HG02973 (cell line): ENCODE data around the gene DUSP14.
"Not testable (repeated sequence)": the region's sequence is repeated elsewhere in the genome, so short reads cannot be mapped to it uniquely, and the experiment has no call there.

Experiments used
- ATAC-seq: cut with Tn5 transposase; IDR thresholded peaks from one replicate; pipeline ENCODE4 v1.9.1; 2021; ENCODE audit warnings: moderate library complexity; ENCODE audit not compliant: unreplicated experiment

The DUSP14 gene, protein sequence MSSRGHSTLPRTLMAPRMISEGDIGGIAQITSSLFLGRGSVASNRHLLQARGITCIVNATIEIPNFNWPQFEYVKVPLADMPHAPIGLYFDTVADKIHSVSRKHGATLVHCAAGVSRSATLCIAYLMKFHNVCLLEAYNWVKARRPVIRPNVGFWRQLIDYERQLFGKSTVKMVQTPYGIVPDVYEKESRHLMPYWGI

DNA sequence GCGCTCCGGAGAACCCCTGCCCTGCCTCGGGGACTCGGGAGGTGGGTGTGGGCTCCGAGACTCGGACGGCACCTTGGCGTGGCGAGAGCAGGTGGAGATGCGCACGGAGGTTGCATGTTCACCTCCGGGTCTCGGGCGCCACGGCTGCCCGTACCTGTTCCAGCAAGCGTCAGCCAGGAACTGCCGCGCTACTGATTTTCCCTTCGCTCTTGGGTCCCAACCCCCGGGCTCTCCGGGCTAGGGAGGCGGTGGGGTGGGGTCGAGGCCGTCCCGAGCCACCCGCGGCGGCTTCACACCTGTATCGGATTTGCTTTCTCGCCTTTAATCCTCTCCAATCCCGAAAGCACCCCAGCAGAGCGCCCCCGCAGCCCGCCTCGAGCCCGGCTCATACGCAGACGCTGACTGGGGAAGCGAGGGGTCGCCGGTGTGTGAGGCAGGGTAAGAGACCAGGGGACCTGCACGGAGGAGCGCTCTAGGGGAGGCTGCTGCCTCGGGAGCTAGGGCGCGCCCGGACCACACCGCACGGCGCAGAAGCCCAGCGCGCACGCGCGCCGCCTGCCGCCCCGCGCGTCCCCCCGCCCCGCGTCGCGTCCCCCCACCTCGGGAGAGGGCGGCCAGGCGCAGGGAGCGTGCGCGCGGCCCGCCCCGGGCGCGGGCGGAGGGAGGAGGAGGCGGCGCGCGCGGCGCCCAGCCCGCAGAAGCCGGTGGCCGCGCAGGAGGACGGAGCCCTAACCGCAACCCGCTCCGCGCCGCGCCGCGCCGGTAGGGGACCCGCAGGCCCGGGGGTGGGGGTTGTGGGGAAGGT lies at the start of gene DUSP14:
TSS of gene DUSP14 (plus strand) at position 695 of the 805 bp plus-strand sequence. CDS start 22,382 bp downstream, outside the sequence.
- ATAC-seq, result peak; percentile 56

DNA sequence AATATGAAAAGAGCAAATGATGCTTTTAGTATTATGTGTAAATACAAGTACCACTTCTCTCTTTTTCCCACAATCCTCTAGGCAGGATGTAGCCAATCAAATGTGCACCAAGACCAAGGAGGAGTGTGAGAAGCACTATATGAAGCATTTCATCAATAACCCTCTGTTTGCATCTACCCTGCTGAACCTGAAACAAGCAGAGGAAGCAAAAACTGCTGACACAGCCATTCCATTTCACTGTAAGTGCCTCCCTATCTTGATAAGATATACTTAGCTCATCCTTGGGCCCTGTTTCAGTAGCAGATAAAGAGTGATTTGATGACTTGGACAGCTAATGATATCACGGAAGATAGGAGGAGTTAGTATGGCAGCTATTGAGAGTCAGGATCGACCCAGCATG lies 49.3 kb upstream of the DUSP14 start:
- ATAC-seq, result no peak

DNA sequence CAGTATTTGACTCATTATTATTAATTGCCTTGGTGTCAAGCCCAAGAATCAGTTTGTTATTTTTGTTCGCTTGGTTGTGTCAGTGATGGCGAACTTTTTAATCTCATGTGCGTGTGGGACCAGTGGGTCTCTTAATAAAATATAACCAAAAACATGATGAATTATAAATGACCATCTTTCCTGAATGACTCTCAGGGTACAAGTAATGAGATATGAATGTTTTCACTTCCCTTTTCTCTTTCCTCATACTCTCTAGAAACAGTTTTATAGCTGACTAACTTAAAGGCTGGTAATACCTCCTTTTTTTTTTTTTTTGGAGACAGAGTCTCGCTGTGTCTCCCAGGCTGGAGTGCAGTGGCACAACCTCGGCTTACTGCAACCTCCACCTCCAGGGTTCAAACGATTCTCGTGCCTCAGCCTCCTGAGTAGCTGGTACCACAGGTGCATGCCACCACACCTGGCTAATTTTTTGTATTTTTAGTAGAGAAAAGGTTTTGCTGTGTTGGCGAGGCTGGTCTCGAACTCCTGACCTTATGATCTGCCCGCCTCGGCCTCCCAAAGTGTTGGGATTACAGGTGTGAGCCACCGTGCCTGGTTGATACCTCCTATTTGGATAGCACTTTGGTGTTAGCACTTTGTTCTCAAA lies 48.2 kb upstream of the DUSP14 start:
- not testable (repeated sequence) for ATAC-seq

DNA sequence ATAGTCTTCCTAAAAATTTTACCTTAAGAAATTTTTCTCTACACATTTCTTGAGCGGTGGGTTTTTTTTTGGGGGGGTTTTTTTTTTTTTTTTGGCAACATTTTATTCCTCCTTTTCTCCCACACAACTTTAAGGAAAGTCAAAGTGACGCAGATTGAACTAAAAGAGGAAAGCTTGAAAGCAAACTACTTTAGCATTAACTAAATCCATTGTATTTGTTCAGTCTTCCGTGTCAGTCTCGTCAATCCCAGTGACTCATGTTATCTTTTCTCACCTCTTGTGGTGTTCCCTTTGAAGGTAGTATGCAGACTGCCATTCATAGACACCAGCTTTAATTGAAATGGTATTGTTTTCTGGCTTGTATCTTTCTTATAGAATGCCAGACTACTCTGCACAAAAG lies 43.7 kb upstream of the DUSP14 start:
- no peak for ATAC-seq

DNA sequence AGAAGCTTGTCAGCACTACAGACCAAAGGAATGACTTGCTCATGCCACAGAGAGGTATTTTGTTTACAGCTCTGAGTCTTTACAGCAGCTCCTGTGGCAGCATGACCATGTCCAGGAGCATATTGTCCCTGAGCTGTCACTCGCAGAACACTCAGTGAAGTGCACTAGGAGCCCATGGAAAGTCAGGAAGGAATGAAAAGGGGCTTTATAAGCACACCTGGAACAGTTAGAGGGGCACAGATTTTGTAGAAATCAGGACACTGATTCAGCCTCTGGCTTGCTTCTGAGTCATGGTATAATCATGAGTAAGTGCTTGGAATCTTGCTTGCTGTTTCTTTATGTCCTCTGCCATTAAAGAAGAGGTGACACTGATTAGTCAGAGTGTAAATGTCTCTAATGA lies 42.0 kb upstream of the DUSP14 start:
- no peak for ATAC-seq

DNA sequence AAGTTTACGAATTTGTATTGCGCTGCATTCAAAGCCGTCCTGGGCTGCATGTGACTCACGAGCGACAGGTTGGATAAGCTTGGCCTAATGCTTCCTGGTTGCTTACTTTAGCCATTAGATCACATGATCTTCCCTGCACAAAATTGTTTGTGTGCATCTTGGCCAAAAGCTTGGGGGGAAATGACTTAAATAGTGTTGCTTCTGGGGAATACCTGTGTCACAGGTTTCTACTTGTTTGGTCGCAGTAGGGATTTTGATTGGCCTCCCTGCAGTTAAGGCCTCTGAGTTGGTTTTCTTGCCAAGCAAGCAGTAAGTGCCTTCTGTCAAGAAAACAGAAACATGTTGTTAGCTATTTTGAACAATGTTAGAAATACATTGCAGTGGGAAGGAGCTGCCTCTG lies 39.6 kb upstream of the DUSP14 start:
- no peak for ATAC-seq

DNA sequence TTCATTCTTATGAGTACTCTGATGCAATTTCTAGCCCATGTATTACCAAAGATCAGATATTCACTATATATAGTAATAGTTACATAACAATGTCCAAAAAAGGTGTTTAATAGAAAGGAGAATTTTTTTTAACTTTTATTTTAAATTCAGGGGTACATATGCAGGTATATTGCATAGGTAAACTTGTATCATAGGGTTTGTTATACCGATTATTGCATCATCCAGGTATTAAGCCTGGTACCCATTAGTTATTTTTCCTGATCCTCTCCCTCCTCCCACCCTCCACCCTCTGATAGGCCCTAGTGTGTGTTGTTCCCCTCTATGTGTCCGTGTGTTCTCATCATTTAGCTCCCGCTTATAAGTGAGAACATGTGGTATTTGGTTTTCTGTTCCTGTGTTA lies 31.9 kb upstream of the DUSP14 start:
- not testable (repeated sequence) for ATAC-seq

DNA sequence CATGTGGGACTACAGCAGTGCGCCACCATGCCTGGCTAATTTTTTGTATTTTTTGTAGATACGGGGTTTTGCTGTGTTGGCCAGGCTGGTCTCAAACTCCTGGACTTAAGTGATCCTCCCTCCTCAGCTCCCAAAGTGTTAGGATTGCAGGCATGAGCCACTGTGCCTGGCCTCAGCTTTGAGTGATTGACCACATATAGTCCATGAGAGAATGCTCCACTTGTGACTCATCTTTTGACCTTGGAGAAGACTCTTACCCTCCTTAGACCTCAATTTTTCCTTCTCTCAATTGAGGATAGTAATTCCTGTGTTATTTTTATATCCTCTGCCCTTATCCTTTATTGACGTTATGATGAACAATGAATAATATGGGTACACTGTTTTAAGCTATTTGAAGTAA lies 30.9 kb upstream of the DUSP14 start:
- no peak for ATAC-seq

DNA sequence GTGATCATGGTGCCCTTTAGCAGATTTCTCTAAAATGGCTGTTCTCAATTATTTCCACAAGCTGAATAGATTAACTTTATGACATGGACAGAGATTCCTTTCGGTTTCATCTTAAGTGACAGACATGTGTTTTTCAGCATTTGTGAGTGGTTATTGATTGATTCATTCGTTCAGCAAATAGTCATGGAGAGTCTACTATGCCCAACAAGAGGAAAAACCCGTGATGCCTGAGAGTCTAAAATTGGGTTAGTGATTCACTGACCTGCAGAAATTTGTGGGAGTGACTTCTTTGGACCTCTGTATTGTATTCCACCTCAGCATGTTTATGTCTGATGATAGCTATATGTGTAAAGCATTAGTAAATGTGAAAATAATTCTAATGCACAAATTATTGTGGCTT lies 28.0 kb upstream of the DUSP14 start:
- ATAC-seq, result no peak

DNA sequence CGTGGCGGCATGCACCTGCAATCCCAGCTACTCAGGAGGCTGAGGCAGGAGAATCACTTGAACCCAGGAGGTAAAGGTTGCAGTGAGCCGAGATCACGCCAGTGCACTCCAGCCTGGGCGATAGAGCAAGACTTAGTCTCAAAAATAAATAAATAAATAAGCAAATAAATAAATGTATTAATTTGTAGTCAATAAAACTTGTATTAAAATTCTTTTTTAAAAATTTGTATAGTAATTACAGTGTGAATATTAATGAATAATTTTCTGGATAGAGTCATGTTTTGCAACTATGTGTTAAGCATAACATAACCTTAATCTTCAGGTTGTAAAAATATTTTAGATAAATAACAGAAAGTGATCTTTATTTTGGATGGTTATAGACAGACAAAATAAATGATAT lies 27.2 kb upstream of the DUSP14 start:
- ATAC-seq, result no peak

DNA sequence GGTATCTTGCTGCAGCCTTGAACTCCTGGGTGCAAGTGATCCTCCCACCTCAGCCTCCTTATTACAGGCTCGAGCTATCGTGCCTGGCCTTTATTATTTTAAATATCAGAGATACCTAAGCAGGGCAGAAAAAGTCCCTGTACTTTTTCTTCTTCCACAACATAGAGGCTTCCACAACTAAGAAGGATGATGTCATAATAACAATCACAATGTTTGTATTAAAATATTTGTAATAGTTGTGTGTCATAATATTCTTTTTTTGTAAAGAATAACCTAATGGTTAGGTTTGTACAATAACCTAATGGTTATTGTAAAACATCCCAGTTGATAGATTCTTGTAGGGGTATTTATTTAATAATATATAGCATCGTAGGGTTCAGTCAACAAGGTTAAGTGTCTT lies 26.7 kb upstream of the DUSP14 start:
- ATAC-seq, result no peak

DNA sequence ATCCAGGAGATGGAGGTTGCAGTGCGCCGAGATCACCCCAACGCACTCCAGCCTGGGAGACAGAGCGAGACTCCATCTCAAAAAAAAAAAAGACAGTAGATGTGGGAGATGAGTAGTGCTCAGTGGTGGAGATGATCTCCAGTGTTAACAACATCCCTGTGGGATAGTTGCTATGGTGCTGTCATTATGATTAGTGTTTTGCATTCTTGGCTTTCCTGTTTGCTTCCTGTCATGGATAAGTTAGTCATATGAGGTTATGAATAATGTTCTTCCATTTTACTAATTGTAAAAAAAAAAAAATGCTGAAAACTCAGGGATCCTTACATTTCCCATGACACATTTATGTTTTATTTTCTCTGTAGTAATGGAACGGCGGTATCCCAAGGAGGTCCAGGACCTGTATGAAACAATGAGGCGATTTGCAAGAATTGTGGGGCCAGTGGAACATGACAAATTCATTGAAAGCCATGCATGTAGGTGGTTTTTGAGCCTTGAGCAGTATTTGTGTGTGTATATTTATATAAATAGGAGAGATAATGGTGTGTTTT lies 24.5 kb upstream of the DUSP14 start:
- no peak for ATAC-seq

DNA sequence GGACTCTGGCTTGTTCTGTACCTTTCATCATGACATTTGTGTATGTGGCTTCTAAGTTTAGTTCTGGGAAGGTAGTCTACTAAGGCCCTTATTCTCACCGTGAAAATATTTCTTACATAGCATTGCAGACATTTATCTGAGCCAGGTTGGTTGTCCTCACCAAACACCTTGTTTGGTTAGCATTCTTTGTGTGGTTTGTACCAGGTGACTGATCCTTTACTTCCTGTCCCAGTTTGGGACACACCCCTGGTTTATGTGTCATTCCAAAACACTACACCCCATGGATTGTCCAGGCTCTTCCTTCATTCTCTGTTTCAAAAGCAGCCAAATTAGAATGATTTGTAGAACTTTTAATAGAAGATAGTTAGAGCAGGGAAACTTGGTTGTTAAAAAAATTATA lies 23.2 kb upstream of the DUSP14 start:
- ATAC-seq, result no peak

DNA sequence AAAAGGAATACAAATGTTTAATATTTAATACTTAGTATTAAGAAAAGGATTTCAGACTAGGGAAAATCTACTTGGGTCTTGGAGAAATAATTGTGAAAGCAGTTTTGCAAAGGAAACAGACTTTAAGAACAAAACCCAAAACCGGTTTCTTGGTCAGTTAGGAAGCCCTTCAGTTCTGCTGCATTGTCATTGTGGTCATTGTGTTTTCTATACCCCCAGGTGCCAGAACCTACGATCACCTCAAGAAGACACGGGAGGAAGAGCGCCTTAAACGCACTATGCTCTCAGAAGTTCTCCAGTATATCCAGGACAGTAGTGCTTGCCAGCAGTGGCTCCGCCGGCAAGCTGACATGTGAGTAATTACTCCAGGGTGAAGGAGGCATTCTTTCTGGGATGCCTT lies 19.5 kb upstream of the DUSP14 start:
- ATAC-seq, result no peak

DNA sequence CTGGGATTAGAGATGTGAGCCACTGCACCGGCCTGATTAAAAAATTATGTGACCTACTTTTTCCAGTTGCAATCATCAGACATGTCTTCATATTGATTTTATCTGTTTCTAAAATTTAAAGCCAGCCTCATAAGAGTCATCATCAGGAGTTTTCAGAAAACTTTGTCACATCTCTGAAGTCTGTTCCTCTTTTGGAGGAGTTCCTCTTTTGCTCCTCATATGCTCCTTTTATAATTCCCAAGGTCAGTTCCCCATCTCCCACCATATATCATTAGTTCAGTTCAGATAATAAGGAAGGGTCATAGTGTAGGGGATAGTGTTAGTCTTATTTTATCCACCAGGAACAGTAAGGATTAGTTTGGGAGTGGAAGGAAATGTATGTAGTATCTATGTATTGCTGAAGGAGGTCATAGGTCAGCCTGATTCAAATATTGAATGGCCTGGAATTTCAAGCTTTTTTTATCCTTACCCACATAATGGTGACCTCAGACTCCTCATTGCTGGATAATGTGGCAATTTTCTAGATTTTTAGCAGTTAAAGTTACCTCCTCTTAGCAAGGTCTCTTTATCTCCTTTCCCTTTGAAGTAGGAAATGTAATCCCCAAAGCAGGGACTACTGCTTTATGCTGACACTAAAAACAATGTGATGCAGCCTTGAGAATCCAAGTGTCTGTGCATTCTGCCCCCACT lies 13.8 kb upstream of the DUSP14 start:
- ATAC-seq, result no peak

DNA sequence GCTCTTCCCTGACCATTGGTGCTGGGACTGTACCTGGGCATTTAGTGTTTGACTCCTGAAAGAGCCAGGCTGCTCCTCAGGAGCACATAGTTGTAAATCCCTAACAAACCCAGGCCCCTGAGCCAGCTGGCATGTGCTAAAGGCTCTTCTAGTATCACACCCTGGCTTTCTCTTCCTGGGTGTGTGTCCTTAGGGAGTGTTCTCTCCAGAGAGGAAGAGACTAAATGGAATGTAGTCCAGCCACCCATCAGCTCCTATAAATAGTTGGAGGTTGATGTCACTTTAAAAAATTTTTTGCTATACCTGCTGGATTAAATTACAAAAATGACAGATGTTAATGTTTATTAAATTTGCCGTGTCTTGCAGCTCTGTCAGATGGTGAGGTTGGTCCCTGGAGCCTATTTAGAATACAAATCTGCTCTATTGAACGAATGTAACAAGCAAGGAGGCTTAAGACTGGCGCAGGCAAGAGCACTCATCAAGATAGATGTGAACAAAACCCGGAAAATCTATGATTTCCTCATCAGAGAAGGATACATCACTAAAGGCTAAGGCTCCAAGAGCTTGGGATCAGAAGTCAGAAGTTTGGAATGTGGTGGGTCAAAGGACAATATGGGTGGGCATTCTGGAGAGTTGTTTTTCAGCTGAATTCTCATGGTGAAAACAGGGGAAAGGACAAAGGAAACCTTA lies 13.1 kb upstream of the DUSP14 start:
- ATAC-seq, result no peak

DNA sequence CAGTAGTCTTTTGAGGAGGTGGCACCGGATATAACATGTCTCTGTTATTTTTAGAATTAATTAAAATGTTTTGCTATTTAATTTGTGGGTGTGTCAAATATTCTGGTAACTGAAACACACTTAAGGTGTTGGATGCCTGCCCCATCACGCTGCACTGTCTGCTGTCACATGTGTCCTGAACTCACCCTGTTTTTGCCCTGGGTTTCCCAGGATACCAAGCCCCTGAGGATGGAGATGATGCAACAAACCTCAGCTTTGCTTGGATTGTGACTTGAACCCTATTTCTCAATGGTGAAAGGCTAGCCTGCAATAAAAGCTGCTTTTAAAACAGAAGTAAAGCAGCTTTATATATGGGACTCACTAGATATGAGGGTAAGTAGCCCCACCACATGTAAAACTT lies 11.5 kb upstream of the DUSP14 start:
- no peak for ATAC-seq

DNA sequence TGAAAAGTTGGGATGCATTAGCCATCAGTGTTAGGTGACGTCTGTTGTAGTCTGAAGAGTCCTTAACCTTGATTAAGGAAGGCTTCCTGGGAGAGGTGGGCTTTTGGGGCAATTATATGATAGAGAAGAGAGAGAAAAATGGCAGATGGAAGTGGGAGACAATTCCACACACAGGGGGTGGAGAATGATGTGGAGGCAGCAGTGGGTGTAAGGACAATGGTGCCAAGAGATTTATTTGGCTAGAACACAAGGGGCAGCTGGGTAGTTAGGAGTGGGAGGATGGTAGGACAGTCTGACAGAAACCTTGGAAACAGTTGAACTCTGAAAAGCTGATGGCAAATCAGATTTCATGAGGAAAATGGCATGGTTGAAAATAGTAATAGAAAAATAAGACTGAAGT lies 10.7 kb upstream of the DUSP14 start:
- no peak for ATAC-seq

DNA sequence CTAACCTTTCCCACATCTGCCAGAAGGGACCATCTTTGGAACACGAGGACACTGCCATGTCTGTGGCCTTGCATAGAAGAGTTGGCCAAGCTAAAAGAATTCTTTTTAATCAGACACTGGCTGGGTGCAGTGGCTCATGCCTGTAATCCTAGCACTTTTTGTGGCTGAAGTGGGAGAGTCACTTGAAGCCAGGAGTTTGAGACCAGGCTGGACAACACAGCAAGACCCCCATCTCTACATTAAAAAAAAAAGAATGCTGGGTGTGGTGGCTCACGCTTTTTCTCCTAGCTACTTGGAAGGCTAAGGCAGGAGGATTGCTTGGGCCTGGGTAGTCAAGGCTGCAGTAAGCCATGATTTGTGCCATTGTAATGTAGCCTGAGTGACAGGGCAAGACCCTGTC lies 9.3 kb upstream of the DUSP14 start:
- ATAC-seq, result no peak

DNA sequence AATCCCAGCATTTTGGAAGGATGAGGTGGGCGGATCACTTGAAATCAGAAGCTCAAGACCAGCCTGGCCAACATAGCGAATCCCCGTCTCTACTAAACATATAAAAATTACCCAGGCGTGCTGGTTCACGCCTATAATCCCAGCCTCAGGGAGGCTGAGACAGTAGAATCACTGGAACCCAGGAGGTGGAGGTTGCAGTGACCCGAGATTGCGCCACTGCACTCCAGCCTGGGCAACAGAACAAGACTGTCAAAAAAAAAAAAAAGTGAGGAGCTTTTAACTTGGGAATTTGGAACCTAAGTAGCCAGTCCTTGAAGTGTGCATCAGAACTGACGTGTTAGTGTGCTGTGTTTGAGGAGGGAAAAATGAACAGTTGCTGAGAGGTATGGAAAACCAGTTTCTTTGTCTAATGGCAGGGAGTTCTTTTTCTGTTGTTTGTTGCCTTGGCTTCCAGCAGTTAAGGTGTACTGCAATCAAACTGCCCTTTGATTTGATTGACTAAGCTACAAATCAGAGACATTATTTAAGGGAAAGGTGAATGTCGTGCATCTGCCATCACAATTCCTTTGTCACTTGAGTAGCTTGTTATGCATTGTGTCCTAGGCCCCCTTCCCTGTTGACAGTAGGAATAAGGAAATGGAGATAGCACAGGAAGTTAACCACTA lies 8.6 kb upstream of the DUSP14 start:
- ATAC-seq, result no peak
